HG03575 (cell line): Measurements from ENCODE around the gene NDUFS6.
A peak's percentile ranks its signal among the peaks of the same experiment; 100 is the strongest.
"Not testable (repeated sequence)": the region's sequence is repeated elsewhere in the genome, so short reads cannot be mapped to it uniquely, and the experiment has no call there.

Source experiments
- ATAC-seq: cut with Tn5 transposase; IDR thresholded peaks from one replicate; pipeline ENCODE4 v1.9.1; 2021; ENCODE audit not compliant: unreplicated experiment, insufficient number of reproducible peaks, low FRiP score; ENCODE audit errors: extremely low read depth

NDUFS6 gene

GRCh38 chr5:1793966-1794900 is 7.0 kb upstream of the NDUFS6 start:
- no peak for ATAC-seq

DNA sequence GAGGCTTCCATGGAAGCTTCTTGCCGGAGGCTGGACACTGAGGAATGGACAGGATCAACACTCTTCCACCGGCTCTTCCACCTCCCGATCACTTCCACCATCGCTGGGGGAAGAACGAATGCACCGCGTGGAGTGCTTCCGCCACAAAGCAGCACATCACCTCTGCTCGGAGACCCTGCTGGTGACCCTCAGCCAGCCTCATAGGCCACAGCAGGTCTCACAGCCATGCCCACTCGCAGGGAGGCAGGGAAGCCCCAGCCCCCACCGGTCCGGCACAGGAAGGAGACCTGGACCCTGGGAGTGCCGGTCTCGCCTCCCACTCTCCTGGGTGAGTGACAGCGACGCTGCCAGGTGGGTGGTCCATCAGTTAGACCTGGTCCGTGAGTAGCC is 6.3 kb upstream of the NDUFS6 start:
- ATAC-seq, result no peak

GRCh38 chr5:1795506-1795905 is 5.7 kb upstream of the NDUFS6 start:
- ATAC-seq, result no peak

GRCh38 chr5:1795931-1796330 is 5.3 kb upstream of the NDUFS6 start:
- ATAC-seq, result no peak

DNA sequence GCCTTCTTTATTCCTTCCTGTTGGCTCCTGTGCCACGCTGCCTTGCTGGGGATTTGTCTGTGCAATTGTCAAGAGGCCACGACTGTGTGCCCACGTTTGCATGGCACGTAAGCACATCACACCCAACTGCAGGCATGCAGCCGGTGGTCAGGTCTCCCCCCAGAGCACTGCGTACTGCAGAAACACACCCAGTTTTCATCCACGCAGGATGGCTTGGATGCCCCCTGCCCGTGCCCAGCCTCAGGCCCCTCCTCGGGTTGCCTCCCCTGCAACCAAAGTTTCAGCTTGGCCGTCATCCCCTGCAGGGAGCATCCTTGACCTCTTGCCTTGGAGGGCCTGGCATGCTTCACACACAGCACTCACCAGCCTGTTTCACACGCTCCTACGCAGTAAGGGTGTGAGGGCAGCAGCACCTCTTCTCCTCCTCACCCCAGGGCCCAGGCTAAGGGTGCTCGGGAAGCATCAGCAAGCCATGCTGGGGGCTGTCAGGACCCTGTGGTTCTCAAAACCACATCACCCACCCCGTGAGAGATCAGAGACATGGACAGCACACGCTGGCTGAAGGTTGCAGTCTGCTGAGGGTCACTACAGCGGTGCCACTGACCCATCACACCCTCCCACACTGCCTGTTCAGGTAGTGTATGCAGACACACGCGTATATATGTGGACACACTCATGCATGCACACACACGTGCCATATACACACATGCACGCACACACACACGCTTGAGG is 4.7 kb upstream of the NDUFS6 start:
- no peak for ATAC-seq

DNA sequence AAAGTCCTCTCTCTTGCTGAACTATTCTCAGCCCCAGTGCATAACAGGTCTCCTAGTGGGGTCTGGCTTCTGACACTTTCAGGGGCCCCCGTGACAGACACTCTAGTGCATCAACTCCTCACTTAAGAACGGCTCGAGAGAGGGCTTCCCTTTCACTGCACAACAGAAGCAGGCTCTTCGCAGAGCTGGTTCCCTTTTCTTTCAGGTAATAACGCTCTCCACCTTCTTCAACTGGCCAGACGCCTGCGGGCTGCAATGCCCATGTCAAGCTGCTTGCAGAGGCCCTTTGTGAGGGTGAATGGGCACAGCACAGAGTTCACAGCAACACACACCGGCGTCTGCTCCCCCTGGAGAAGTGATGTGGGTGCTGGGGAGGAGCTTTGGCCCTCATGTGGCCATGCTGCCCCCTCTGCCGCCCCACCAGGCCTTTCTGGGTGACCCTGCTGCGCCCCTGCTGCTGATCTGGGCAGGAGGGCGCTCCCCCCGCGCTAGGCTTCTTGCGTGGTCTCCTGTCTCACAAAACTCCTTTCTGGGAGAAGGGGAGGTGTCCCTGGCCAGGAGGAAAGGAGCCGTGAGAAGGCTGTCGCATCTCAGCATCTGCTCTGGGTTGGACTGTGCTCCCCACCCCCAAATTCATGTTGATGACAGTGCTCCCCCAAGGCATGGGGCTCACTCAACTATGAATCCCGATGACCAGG is 4.0 kb upstream of the NDUFS6 start:
- no peak for ATAC-seq

DNA sequence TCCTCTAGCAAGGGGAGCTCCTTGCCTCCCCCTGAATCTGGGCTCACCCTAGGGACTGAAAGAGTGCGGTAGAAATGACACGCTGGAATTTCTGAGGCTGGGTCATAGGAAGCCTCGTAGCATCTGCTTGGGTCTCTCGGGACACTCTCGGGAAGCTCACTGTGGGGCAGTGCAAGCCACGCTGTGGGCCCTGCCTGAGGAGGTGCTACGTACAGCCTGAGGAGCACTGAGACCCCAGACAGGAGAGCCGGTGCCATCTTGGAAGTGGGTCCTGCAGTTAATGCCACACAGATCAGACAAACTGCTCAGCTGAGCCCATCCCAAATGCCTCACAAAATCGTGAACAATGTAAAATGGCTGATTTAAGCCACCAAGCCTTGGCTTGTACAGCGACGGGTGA is 3.4 kb upstream of the NDUFS6 start:
- ATAC-seq, result no peak

GRCh38 chr5:1798589-1798988 is 2.6 kb upstream of the NDUFS6 start:
- not testable (repeated sequence) for ATAC-seq

DNA sequence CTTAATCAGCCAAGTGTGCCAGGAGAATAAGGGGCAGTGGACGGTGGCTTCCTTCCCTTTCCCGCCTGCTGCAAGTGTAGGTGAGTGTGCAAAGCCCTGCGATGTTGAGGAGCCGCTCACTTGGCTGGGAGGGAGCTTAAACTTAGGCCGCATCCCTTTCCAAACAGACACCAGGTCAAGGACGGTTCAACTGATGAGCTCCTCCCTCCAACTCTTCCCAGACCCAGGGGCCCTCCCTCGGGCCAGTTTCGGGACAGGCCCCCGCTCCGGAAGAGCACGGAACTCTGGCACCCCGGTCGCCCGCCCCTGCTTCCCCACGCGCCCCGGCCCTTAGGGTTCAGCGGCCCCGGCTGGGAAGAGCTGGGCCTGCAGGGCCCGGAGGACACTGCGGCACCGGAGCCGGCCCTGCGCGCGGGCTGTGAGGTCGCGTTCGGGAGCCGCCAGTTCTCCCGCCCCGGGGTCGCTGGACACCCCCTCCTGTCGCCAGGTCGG is 2.1 kb upstream of the NDUFS6 start:
- no peak for ATAC-seq

DNA sequence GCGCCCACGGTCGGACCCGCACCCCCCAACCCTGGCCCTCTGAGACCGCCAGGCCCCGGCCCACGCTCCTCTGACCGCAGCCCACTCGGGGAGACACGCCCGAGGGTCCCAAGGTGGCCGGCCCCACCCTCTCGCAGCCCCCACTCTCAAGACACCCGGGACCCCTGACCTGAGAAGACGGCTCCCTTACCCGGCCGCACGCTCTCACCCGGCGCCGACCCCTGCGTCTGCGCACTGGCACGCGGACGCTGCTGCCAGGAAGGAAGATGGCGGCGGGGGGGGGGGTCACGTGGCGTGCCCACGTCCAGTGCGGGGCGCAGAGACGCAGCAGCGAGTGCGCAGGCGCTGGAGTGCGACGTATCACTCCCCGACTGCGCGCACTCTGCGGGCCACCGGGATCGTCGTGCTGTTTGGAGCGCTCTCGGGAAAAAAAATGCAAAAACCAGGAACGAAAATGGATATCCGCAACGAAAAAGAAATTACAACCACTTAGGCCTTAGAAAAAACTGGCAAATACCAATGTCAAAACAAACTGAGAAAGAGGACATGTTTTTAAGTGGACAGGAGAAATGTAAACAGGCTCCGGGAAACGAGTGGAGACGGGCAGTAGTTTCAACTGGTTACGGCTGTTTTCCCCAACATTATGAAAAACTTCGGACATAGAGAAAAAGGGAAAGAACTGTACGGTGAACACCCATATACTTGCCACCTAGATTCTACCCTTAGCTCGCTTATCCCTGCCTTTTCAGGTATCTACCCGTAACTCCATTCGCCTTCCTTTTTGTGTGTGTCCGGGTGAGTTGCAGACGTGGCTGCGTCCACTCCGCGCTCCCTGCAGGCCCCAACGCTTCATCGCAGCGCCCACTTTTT is 1.4 kb upstream of the NDUFS6 start, which contains the start of gene MRPL36:
MRPL36 (minus strand) TSS at position 236 of the 870 bp plus-strand sequence. CDS start 902 bp downstream, outside the sequence.
- no peak for ATAC-seq

DNA sequence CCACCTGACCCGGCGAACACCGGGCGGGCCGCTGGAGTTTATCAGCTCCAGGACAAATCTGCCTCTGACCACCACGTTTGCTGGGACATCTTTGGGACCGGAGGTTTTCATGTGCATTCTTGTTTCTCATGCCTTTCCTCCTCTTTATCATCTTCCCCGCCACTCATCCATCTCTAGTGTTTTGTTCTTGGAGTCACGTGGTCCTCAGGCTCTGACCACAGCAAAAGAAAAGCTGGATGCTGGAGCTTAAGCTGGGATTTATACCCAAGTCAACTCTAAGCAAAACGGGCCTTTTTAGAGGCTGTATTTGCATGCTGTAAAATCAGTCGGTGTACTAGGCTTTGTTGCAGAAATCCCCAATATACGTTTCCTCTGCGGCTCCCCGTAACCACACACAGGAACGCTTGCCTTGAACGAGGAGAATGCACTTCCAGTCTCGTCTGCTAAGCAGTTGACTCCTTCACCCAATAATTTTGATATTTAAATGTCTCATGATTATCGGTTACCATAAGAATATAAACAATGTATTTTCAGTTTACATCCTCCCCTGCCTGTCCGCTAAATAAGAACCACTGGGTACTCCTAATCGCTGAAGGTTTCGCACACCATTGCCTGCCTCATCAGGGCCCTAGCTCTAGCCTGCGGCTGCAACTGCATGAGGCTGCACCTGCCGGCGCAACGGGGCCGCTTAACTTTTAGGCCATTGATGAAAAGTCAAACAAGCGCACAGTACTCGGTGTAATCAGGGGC is 560 bp upstream of the NDUFS6 start:
- ATAC-seq, result peak; percentile 26

DNA sequence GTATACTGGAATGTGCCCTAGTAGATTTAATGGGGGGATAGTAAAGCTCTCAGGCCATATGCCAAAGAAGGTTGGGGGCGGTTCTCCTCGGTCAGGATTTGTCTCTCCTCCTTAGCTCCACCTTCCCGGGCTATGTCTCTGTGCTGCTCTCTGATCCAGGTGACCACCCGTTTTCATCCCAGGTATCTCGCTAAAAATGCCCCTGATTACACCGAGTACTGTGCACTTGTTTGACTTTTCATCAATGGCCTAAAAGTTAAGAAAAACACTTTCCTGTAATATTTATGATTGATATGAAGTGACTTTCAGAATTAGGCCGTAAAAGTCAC is 724 bp downstream of the NDUFS6 start:
- ATAC-seq, result no peak

- no peak for ATAC-seq
These were observed 2.0 kb downstream of the NDUFS6 start for GRCh38 chr5:1803192-1803591.

GRCh38 chr5:1804001-1804690 is 2.9 kb downstream of the NDUFS6 start:
- no peak for ATAC-seq

GRCh38 chr5:1805326-1805725 is 4.1 kb downstream of the NDUFS6 start:
- ATAC-seq, result no peak

GRCh38 chr5:1805736-1806135 is 4.5 kb downstream of the NDUFS6 start:
- no peak for ATAC-seq

GRCh38 chr5:1806199-1806598 is 5.0 kb downstream of the NDUFS6 start:
- ATAC-seq, result no peak
